Activated gamma-delta T cell (primary cell): Measurements from ENCODE around the gene UBAC2.
A peak's percentile ranks its signal among the peaks of the same experiment; 100 is the strongest.

Experiments used
- DNase-seq: peaks from one replicate; lab custom pipeline; 2025; lab: John Stamatoyannopoulos, UW

Gene UBAC2

GRCh38 chr13:99295488-99296252 lies 95.0 kb downstream of the UBAC2 start:
- no peak for DNase-seq

GRCh38 chr13:99296398-99296797 lies 95.7 kb downstream of the UBAC2 start:
- no peak for DNase-seq

- DNase-seq: no peak
Measured at GRCh38 chr13:99297331-99297730, 96.7 kb downstream of the UBAC2 start.

- DNase-seq: no peak
Measured at GRCh38 chr13:99298056-99298455, 97.4 kb downstream of the UBAC2 start.

GRCh38 chr13:99299256-99299919 lies 98.7 kb downstream of the UBAC2 start:
- no peak for DNase-seq

GRCh38 chr13:99299920-99300341 lies 99.3 kb downstream of the UBAC2 start:
- no peak for DNase-seq

GRCh38 chr13:99301056-99301838 lies 100.6 kb downstream of the UBAC2 start:
- no peak for DNase-seq

- no peak for DNase-seq
Measured at GRCh38 chr13:99301913-99302636, 101.4 kb downstream of the UBAC2 start.

- DNase-seq: no peak
Measured at GRCh38 chr13:99302637-99303505, 102.2 kb downstream of the UBAC2 start.

GRCh38 chr13:99303863-99304521 lies 103.3 kb downstream of the UBAC2 start:
- peak; percentile 6 for DNase-seq

- DNase-seq: no peak
Measured at GRCh38 chr13:99304541-99304940, 103.9 kb downstream of the UBAC2 start.

- DNase-seq: no peak
Measured at GRCh38 chr13:99305158-99305557, 104.5 kb downstream of the UBAC2 start.

GRCh38 chr13:99305566-99305965 lies 104.9 kb downstream of the UBAC2 start:
- DNase-seq: no peak

- DNase-seq: no peak
Measured at GRCh38 chr13:99307247-99307646, 106.6 kb downstream of the UBAC2 start, which contains the start of gene GPR183. Gene GPR183, minus strand, starts transcription at chr13:99307399. Its CDS starts 11,254 bp downstream, at chr13:99296145.

GRCh38 chr13:99307648-99308339 lies 107.1 kb downstream of the UBAC2 start:
- DNase-seq: no peak

GRCh38 chr13:99308471-99309087 lies 107.9 kb downstream of the UBAC2 start:
- DNase-seq: no peak

- no peak for DNase-seq
Measured at GRCh38 chr13:99310382-99311031, 109.9 kb downstream of the UBAC2 start.

- DNase-seq: no peak
Measured at GRCh38 chr13:99311137-99311536, 110.5 kb downstream of the UBAC2 start.
